Spleen (tissue), 11 donors: ENCODE results near the gene LRRC3B. TPM values are rescaled to one million over a fixed set of nuclear protein-coding genes. Genes with fewer than 3 reads are reported as not detected.
"Not testable (repeated sequence)": the region's sequence is repeated elsewhere in the genome, so short reads cannot be mapped to it uniquely, and the experiment has no call there.

ENCODE experiments used
- DNase-seq: peaks from one replicate; pipeline ENCODE4 v3.0.0-alpha.2; 2020
- H3K27ac ChIP-seq, 8 donors: fragments of 200-600 bp; sonication (generic) in 7 of 8; 1 replicate in 4 of 8; 2 replicates in 4 of 8; pipeline versions ENCODE4 v1.5.0 to v1.8.0; 2016 to 2021; ENCODE audit warnings: inconsistent platforms in 4 of 8, mild to moderate bottlenecking in 4 of 8, moderate library complexity in 1 of 8
- H3K27me3 ChIP-seq, 7 donors: fragments of 200-600 bp; sonication (generic) in 6 of 7; replicated peaks in 1 of 7; 1 replicate in 4 of 7; 2 replicates in 3 of 7; pipeline versions ENCODE4 v1.5.0 to v1.8.0; 2016 to 2021; ENCODE audit warnings: inconsistent platforms in 3 of 7, mild to moderate bottlenecking in 1 of 7
- H3K36me3 ChIP-seq, 6 donors: fragments of 200-600 bp; sonication (generic) in 5 of 6; 1 replicate in 4 of 6; 2 replicates in 2 of 6; pipeline versions ENCODE4 v1.5.0 to v1.8.0; 2016 to 2021; ENCODE audit warnings: inconsistent platforms in 2 of 6
- H3K4me1 ChIP-seq, 6 donors: fragments of 200-600 bp; sonication (generic) in 5 of 6; 1 replicate in 3 of 6; 2 replicates in 3 of 6; pipeline versions ENCODE4 v1.5.0 to v1.8.0; 2016 to 2021; ENCODE audit warnings: inconsistent platforms in 3 of 6
- H3K4me3 ChIP-seq, 8 donors: fragments of 200-600 bp; sonication (generic) in 7 of 8; 1 replicate in 4 of 8; 2 replicates in 4 of 8; pipeline versions ENCODE4 v1.5.0 to v1.8.0; 2016 to 2021; ENCODE audit warnings: inconsistent platforms in 4 of 8, mild to moderate bottlenecking in 4 of 8, moderate library complexity in 2 of 8
- H3K9me3 ChIP-seq, 8 donors: fragments of 200-600 bp; sonication (generic) in 7 of 8; 1 replicate in 4 of 8; 2 replicates in 4 of 8; pipeline versions ENCODE4 v1.5.0 to v1.8.0; 2016 to 2021; ENCODE audit warnings: inconsistent platforms in 4 of 8
- CTCF ChIP-seq, 11 experiments: fragments of 200-600 bp in 7 of 11; fragments of 450-650 bp in 4 of 11; sonication (generic) in 4 of 11; IDR thresholded peaks in 8 of 11; conservative IDR thresholded peaks in 3 of 11; 1 replicate in 7 of 11; 2 replicates in 4 of 11; pipeline versions ENCODE4 v1.4.0 to v1.8.0; 2016 to 2021; ENCODE audit warnings: antibody characterized with exemption in 11 of 11, inconsistent platforms in 4 of 11, mild to moderate bottlenecking in 1 of 11
- POLR2A ChIP-seq, 3 donors: fragments of 450-650 bp; IDR thresholded peaks; one replicate each; pipeline ENCODE4 v1.5.1; 2017; ENCODE audit warnings: antibody characterized with exemption in 3 of 3, mild to moderate bottlenecking in 1 of 3
- POLR2AphosphoS5 ChIP-seq, 3 donors: sonication (generic); formaldehyde crosslinking; IDR thresholded peaks; one replicate each; pipeline ENCODE4 v1.5.1; 2017; ENCODE audit warnings: antibody characterized with exemption in 3 of 3
- WGBS, 5 donors: extraction: QIAGEN DNeasy Blood & Tissue Kit in 3 of 5; methylation state at CpG; one replicate each; pipeline versions ENCODE4 v1.1.5 to v1.1.7; 2013 to 2018; 5-methylcytosine and 5-hydroxymethylcytosine counted together
- intact Hi-C: fragments of 100-400 bp; cut with DNase I; formaldehyde crosslinking; loops from one replicate; pipeline ENCODE4 v1.15.0; 2023; ENCODE audit warnings: low total_unique reads
- polyA plus RNA-seq, 3 donors: library from polyadenylated mRNA; stranded (reverse); fragments of 200-250 nt; gene quantifications; one replicate each; pipeline ENCODE4 v1.2.1, GENCODE V29; 2013
- total RNA-seq, 7 donors: library from RNA; depleted of rRNA in 3 of 7; stranded (reverse); fragments of >200 nt in 3 of 7; fragmentation: NEBNext Ultra II Directional in 4 of 7; extraction: Animal tissue kit (Norgen Biotek cat#: 25700) in 4 of 7; gene quantifications; one replicate each; pipeline versions ENCODE4 v1.1.0 to v1.2.1, GENCODE V29; 2016 to 2021
- donor health status: healthy with polysubstance abuse.
- donor health status: DM: no; HTN: no; CAD: no; lungs with moderate emphysema.
- donor health status: DM: no; HTN: no; CAD: no.
- donor health status: Bipolar disorder and iron deficiency.
- donor health status: healthy.
- donor health status: DM: no; HTN: no; CAD: no.
- donor health status: DM: yes; HTN: yes; CAD: no.

The LRRC3B gene
- total and polyA plus RNA-seq, 10 donors: 0.05 TPM; not detected in 9

- no peak for TF ChIP-seq POLR2AphosphoS5 (IDR thresholded peaks at IDR 0.05)
- no peak for TF ChIP-seq POLR2A (IDR thresholded peaks at IDR 0.05)
- no peak overlapping the region for H3K4me3 ChIP-seq
- WGBS, 5 donors: 71 to 86% (median 71%) methylated on average over 4 of the region's 4 CpGs
- H3K36me3 ChIP-seq: no peaks in the 10 kb centered on the region
- H3K27me3 ChIP-seq: no peaks in the 10 kb centered on the region
- H3K27ac ChIP-seq: no peak overlapping the region
- no peaks in the 10 kb centered on the region for H3K4me1 ChIP-seq
- intact Hi-C loops: no loop called here
- no peak for DNase-seq
- no peaks in the 10 kb centered on the region for H3K9me3 ChIP-seq
Measured at GRCh38 chr3:26592451-26592850, 30.1 kb upstream of the LRRC3B start.

GRCh38 chr3:26596335-26596734, 26.2 kb upstream of the LRRC3B start:
- no peak for DNase-seq
- Histone ChIP-seq H3K27me3 (no peaks in the 10 kb centered on the region), H3K9me3 (peaks cover 0 to 11% (median 0%) of the 10 kb centered on the region in 8 donors), H3K27ac (no peak overlapping the region), H3K36me3 (no peaks in the 10 kb centered on the region), H3K4me3 (no peak overlapping the region), H3K4me1 (no peaks in the 10 kb centered on the region)
- 22 to 45% (median 32%) methylated on average over 3 of the region's 3 CpGs for WGBS, 5 donors
- no peak for TF ChIP-seq CTCF (IDR thresholded peaks at IDR 0.05 in 8 of 11, conservative IDR thresholded peaks at IDR 0.05 in 3 of 11)
- intact Hi-C loops: no loop called here

- H3K27ac ChIP-seq, H3K36me3 ChIP-seq, H3K4me1 ChIP-seq, intact Hi-C loops, H3K4me3 ChIP-seq, DNase-seq, H3K27me3 ChIP-seq: not testable (repeated sequence)
- 78 to 92% (median 89%) methylated on average over 1 of the region's 1 CpG for WGBS, 5 donors
- H3K9me3 ChIP-seq: peaks cover 0 to 67% (median 35%) of the 10 kb centered on the region in 8 donors
Measured at GRCh38 chr3:26603311-26603710, 19.3 kb upstream of the LRRC3B start.

GRCh38 chr3:26603771-26604170, 18.8 kb upstream of the LRRC3B start:
- H3K27ac ChIP-seq, H3K4me1 ChIP-seq, H3K36me3 ChIP-seq, DNase-seq, intact Hi-C loops, H3K4me3 ChIP-seq, H3K27me3 ChIP-seq: not testable (repeated sequence)
- 33 to 52% (median 42%) methylated on average over 3 of the region's 3 CpGs for WGBS, 5 donors
- H3K9me3 ChIP-seq: peaks cover 0 to 68% (median 35%) of the 10 kb centered on the region in 8 donors

- H3K9me3 ChIP-seq: no peaks in the 10 kb centered on the region
- intact Hi-C loops: no loop called here
- no peaks in the 10 kb centered on the region for H3K4me1 ChIP-seq
- no peak overlapping the region for H3K27ac ChIP-seq
- TF ChIP-seq CTCF (IDR thresholded peaks at IDR 0.05 in 8 of 11, conservative IDR thresholded peaks at IDR 0.05 in 3 of 11): no peak
- no peak for TF ChIP-seq POLR2A (IDR thresholded peaks at IDR 0.05)
- no peak for TF ChIP-seq POLR2AphosphoS5 (IDR thresholded peaks at IDR 0.05)
- WGBS, 5 donors: 68 to 78% (median 73%) methylated on average over 8 of the region's 8 CpGs
- no peaks in the 10 kb centered on the region for H3K27me3 ChIP-seq
- H3K36me3 ChIP-seq: no peaks in the 10 kb centered on the region
- H3K4me3 ChIP-seq: no peak overlapping the region
- no peak for DNase-seq
Measured at GRCh38 chr3:26614006-26614685, 8.4 kb upstream of the LRRC3B start.

- DNase-seq: no peak
- intact Hi-C loops: no loop called here
- Histone ChIP-seq H3K27me3 (peaks cover 0 to 57% (median 27%) of the 10 kb centered on the region in 7 donors), H3K4me3 (no peak overlapping the region), H3K4me1 (peaks cover 0 to 15% (median 2%) of the 10 kb centered on the region in 6 donors), H3K36me3 (no peaks in the 10 kb centered on the region), H3K9me3 (no peaks in the 10 kb centered on the region), H3K27ac (no peak overlapping the region)
- TF ChIP-seq POLR2AphosphoS5 (IDR thresholded peaks at IDR 0.05) (no peak), POLR2A (IDR thresholded peaks at IDR 0.05) (no peak), CTCF (IDR thresholded peaks at IDR 0.05 in 8 of 11, conservative IDR thresholded peaks at IDR 0.05 in 3 of 11) (no peak)
Measured at GRCh38 chr3:26621176-26621575, 1.4 kb upstream of the LRRC3B start.
